Endothelial cell of umbilical vein (primary cell): ENCODE data around the gene RPL31.

Experiments used
- EZH2 ChIP-seq: IDR thresholded peaks from 2 replicates; pipeline ENCODE4 v1.6.1; 2012; ENCODE audit warnings: borderline replicate concordance, low read depth, mild to moderate bottlenecking, moderate library complexity, low read length, inconsistent platforms; ENCODE audit not compliant: severe bottlenecking
- FOS ChIP-seq: IDR thresholded peaks from 2 replicates; pipeline ENCODE4 v1.6.1; 2011; ENCODE audit warnings: mild to moderate bottlenecking, low read length, moderate library complexity, borderline replicate concordance; ENCODE audit not compliant: insufficient read depth
- GATA2 ChIP-seq: IDR thresholded peaks from 2 replicates; pipeline ENCODE4 v1.7.0; 2011; ENCODE audit warnings: low read depth, mild to moderate bottlenecking, moderate library complexity, mixed read lengths, low read length; ENCODE audit not compliant: insufficient read length, insufficient read depth
- JUN ChIP-seq: IDR thresholded peaks from 2 replicates; pipeline ENCODE4 v1.6.1; 2011; ENCODE audit warnings: borderline replicate concordance, low read depth; ENCODE audit not compliant: insufficient read length, insufficient read depth
- MYC ChIP-seq: IDR thresholded peaks from one replicate; pipeline ENCODE4 v1.6.1; 2011; ENCODE audit warnings: mild to moderate bottlenecking, low read depth, low read length
- POLR2A ChIP-seq: IDR thresholded peaks from 2 replicates; pipeline ENCODE4 v1.6.1; 2012; ENCODE audit warnings: low read depth, mild to moderate bottlenecking, control low read depth, low read length
- POLR2AphosphoS5 ChIP-seq: IDR thresholded peaks from 2 replicates; pipeline ENCODE4 v1.6.1; 2012; ENCODE audit warnings: low read depth, mild to moderate bottlenecking, control low read depth, low read length, moderate library complexity; ENCODE audit not compliant: insufficient read depth
- TF ChIP-seq, protein P1 (sequence below), 2 donors: IDR thresholded peaks; 1 replicate in 1 of 2; 2 replicates in 1 of 2; pipeline ENCODE4 v1.5.1; 2011; ENCODE audit warnings: low read length in 2 of 2, mild to moderate bottlenecking in 2 of 2, moderate library complexity in 2 of 2, control low read depth in 1 of 2, inconsistent platforms in 1 of 2, low read depth in 1 of 2; ENCODE audit not compliant: insufficient read depth in 1 of 2; ENCODE audit errors: extremely low read depth in 1 of 2
- TF ChIP-seq, protein P2 (sequence below): IDR thresholded peaks from 2 replicates; pipeline ENCODE4 v1.6.1; 2011; ENCODE audit not compliant: insufficient read depth, insufficient read length

DNA sequence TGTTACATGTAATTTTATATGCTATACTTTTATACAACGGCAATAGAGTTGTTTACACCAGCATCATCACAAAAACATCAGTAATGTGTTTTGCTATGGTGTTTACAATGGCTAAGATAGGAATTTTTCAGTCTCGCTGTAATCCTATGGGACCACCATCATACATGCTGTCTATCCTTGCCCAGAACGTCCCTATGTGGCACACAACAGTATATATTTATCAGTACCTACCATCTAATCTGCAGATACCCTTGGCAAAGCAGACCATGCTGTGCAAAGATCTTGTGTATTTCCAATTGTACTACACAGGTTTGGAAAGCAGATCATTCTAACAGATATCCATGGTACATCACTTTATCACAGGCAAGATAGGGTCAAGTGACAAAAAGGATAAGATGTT is 15.3 kb downstream of the RPL31 start:
- TF ChIP-seq, protein P1, sequence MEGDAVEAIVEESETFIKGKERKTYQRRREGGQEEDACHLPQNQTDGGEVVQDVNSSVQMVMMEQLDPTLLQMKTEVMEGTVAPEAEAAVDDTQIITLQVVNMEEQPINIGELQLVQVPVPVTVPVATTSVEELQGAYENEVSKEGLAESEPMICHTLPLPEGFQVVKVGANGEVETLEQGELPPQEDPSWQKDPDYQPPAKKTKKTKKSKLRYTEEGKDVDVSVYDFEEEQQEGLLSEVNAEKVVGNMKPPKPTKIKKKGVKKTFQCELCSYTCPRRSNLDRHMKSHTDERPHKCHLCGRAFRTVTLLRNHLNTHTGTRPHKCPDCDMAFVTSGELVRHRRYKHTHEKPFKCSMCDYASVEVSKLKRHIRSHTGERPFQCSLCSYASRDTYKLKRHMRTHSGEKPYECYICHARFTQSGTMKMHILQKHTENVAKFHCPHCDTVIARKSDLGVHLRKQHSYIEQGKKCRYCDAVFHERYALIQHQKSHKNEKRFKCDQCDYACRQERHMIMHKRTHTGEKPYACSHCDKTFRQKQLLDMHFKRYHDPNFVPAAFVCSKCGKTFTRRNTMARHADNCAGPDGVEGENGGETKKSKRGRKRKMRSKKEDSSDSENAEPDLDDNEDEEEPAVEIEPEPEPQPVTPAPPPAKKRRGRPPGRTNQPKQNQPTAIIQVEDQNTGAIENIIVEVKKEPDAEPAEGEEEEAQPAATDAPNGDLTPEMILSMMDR (IDR thresholded peaks at IDR 0.05; ENCODE audit: extremely low read depth in 1 of 2, insufficient read depth in 1 of 2, low read depth in 1 of 2, low read length in 2 of 2): no peak
- TF ChIP-seq POLR2A (no peak), POLR2AphosphoS5 (no peak), EZH2 (no peak), MYC (no peak), GATA2 (no peak), FOS (no peak), JUN (no peak)
- TF ChIP-seq, protein P2, sequence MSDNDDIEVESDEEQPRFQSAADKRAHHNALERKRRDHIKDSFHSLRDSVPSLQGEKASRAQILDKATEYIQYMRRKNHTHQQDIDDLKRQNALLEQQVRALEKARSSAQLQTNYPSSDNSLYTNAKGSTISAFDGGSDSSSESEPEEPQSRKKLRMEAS: no peak
